Inflammatory macrophage treated with lipopolysaccharide for 4 hours (primary cell): ENCODE data around the gene CFAP73.
"Not testable (repeated sequence)": the region's sequence is repeated elsewhere in the genome, so short reads cannot be mapped to it uniquely, and the experiment has no call there.

Experiments
- DNase-seq: peaks from one replicate; pipeline ENCODE4 v3.0.0-alpha.2; 2020

The CFAP73 gene

DNA sequence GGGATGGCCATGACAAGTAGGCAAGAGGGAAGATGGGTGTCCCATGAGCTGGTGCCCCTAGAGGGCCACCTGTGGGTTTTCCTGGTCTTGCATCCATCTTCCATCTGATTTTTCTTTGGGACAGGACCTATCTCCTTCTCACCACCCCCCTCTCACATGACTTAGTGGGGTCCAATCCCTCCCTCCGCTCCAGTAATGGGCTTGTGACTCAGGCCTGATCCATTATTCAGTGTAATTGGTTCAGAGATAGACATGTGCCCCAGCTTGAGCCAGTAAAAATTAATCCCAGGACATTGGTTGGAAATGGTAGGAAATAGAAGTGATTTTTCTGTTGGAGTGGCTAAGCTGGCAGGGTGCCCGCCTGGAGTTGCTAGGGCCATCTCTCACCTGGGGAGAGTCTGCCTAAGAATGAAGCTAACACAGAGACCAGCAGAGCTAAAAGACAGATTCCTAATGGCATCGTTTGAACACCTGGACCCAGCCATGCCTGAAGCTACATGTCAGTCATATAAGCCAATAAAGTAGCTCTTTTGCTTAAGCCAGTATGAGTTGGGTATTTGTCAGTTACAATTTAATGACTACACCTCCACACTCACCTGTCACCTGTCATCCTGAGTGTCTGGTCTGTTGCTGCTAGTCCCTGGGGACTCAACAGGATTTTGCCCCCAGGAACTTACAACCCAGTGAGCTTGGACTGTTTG lies 28.7 kb upstream of the CFAP73 start:
- no peak for DNase-seq

DNA sequence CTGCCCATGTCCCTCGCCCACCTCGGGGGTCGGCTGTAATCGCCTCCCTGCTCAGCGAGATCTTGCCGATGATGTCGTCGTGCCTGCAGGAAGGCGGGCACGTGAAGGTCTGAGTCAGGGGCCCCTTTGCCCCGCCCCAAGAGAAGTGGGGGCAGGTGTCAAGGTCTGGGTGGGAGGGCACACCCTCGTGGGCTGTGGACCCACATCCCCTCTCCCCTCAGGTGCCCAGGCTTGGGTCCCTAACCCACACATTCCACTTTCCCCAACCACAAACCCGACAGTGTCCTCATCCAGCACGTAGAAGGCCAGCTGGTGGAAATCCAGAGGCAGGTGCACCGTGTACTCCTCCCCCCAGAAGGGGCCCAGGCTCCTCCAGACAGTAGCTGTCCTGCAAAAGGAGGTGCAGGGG lies 21.7 kb upstream of the CFAP73 start:
- DNase-seq: no peak

DNA sequence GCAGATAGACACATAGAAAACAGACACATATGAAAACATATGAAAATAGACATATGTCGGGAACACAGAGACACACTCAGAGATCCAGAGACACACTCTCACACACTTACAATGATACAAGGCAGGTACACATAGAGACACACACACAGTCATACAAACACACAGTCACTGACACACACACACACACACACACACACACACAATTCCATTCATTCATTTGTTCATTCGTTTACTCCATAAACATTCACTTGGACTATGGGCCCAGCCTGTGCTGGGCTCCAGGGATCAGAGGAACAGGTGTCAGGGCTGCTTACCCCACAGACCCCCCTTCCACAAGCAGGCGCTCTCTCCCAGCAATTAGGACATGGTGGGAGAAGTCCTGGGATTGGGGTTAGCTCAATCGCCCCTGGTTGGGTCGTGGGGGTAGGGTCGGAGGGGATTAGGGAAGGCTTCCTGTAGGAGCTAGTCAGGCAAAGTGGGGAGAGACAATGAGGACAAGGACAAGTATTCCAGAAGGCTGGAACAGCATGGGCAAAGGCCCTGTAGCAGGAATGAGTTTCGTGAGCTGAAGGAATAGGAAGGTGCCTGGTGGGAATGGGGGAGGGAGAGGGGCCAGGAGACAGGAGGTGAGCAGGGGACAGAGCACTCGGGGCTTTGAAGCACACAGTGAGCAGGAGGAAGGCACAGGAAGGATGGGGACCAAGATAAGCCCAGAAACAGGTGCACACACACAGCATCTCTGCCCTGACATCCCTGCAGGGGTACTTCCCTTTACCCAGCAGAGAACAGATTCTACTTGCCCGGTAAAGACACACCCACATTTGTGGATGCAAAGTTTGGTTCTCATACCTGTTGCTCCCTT lies 20.5 kb upstream of the CFAP73 start:
- no peak for DNase-seq

DNA sequence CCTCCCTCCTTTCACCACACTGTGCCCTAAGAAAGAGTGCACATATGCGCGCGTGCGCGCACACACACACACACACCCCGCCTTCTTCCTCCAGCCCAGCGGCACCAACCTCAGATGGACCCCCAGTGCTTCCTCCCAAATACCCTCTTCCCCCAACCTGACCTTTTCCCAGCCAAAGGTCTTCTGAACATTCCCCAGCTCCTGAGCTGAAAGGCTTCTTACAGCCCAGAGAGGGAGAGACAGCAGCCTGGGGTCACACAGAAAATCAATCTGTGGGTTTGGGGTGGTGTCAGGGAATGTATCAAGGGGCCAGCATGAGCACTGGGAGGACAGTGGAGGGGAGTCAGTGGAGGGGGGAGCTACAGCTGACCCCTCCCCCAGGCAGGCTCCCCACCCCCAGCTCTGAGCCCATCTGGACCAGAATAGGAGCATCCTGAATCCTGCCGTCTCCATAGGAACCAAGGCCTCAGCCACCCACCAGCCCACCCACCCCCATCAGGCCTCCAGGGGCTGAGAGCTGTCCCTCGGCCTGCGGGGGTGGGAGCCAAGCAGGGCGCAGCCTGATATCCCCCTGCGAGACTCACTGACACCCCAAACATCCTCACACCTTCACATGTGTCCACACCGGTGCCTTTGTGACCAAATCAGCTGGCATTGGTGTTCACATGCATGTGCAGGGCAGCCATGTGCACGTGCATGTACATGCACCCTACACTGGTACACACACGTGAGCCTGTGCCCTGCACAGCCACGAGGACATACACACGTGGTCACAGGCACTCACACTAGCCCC lies 19.7 kb upstream of the CFAP73 start:
- no peak for DNase-seq

DNA sequence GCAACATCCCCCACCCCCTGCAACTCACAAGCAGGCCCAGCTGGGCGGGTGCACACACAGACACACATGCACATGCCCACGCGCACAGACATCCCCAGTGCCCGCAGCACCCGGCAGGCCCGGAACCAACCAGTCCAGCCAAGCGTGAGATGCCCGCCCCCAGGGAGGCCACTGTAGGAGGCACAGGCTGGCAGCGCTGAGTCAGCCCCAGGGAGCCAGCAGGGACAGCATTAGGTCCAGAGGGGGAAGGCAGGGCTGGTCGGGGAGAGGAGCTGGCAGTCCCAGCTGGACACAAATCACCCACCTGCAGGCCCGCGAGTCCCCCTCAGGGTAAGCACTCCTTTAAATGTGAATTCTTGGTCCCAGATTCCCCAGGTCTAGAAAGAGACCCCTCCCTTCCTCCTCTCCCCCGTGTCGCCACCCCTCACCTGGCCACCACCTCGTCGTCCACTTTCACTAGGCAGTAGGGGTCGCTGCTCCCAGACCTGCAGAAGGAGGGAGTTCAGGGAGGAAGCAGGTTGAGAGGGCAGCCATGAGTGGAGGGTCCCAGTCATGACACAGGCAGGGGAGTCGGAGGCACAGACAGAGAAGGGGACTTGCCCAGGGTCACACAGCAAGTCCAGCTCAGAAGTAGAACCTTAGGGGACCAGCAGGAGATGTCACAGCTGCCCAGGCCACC lies 18.9 kb upstream of the CFAP73 start:
- DNase-seq: no peak

DNA sequence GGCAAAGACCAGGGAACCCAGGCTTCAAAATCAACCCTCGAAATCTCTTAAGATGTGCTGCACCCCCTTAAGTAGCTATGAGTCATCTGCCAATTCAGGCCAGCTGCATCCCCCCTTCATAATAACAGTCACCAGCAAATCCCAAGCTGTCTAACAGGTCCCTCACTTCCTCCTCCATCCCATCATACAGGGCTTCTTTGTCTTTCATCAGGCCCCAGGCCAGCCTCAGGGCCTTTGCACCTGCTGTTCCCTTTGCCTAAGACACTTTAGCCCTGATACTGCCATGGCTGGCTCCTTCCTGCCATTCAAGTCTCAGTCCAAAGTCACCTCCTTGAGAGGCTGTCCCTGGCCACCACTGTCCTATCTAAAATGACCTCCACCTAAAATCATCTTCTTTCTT lies 18.0 kb upstream of the CFAP73 start:
- no peak for DNase-seq

DNA sequence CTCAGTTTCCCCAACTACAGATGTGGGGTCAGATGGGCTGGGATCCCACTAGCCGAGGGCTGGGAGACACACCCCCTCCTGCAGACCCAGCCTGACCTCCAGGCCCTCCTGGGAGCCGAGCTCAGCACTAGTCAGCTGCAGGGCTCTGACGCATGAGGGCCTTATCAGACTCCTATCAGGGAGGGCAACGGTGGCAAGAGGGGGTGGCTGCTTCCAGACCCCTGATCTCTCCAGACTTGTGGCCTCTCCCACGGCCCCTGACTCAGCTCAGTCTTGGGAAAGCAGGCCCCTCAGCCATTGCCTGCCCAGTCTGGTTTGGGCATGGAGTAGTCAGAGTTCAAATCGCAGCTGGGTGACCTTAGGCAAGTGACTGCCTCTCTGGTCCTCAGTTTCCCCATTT lies 16.5 kb upstream of the CFAP73 start:
- no peak for DNase-seq

DNA sequence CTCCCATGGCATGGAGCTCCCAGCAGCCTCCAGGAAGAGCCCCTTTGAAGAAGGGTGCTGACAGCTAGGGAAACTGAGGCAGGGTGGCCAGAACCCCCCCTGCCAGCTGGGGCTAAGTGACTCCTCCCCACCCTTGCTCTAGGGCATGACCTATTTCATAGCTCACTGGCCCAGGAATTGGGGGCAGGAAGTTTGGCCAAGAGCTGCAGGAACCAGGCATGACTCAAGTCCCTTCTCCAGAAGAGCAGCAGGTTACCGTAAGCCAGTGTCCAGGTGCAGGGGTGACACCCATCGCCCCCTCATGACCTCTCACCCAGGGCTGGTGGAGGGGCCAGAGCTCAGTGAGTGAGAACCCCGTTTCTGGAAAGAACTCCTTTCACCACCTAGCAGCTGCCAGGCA lies 15.9 kb upstream of the CFAP73 start:
- no peak for DNase-seq

DNA sequence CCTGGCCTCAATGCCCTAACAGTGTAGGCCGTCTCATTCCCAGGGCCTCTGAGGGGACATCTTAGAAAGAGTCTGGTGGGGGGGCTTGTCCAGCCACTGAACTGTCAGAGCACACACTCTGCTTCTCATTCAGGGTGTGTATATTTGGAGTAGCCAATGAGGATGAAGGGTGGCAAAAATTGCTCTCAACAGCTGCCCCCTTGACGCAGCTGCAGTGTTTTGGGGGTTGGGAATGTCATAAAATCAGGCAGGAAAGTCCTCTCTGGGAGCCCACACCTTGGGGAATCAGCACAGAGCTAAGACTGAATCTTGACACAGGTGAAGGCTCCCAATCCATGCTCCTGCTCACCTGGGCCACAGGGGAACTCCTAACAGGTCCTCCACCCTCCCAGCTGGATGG lies 15.5 kb upstream of the CFAP73 start:
- DNase-seq: no peak

DNA sequence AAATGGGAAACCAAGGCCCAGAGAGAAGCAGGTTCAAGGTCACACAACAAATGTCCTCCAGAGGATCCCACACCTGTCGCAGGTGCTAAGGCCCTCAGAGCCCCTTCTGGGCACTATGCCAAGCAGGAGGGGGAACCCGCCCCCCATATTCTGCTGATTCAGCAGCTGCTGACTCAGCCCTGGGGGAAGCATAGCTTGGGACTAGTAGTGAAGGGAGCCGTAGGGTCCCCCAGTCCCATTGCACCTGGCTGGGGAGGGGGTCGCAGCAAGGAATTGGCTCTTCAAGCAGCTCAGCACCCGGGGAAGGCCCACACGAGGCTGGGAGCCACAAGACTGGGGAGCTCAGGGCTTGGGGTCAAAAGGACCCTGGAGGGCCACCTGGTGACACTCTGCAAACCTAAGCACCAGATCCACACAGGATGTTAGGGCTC lies 15.0 kb upstream of the CFAP73 start:
- no peak for DNase-seq

DNA sequence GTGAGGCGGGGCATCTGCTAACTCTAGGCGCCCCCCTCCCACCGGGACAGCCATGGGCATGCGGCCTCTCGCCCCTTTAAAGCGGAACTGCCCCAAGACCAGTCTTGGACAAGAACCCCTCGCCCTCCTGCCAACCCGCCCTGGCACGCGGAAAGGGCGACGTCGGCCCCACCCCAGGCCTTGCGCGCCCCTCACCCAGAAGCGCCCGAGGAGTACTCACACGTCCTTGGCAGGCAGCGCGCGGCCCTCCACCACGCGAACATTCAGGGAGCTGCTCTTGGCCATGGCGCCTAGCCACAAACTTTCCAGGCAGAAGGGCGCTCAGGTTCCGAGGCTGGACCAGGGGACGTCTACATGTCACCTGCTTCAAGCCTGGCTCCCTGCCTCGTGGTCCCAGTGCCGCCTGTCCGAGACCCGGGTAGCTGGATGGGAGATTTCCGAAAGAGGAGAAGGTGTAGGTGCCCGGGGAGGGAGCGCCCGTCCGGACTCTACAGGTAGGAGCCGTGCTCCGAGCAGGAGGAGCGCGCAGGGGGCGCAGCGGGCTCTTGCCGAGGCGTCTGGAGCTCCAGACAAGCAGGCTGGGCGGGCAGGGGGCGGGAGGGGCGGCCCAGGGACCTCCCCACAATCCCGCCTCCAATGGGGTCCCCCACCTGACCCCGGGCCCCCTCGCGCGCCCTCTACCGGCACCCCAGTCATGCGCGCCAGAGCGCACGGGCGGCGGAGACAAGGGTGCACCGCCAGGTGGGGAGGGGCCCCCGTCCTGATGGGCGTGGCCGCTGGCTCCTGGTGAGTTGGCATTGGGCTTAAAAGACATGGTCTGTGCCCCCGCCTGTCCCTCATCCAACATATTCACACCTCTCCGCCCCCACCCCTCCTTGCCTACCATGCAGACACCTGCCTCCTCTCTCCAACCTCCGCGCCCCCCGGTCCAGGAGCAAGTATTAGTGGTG lies 14.1 kb upstream of the CFAP73 start, which contains the start of gene RASAL1:
RASAL1 (minus strand) TSS at position 584 of the 950 bp plus-strand sequence; CDS start at position 285, 299 bp downstream.
- DNase-seq: no peak

DNA sequence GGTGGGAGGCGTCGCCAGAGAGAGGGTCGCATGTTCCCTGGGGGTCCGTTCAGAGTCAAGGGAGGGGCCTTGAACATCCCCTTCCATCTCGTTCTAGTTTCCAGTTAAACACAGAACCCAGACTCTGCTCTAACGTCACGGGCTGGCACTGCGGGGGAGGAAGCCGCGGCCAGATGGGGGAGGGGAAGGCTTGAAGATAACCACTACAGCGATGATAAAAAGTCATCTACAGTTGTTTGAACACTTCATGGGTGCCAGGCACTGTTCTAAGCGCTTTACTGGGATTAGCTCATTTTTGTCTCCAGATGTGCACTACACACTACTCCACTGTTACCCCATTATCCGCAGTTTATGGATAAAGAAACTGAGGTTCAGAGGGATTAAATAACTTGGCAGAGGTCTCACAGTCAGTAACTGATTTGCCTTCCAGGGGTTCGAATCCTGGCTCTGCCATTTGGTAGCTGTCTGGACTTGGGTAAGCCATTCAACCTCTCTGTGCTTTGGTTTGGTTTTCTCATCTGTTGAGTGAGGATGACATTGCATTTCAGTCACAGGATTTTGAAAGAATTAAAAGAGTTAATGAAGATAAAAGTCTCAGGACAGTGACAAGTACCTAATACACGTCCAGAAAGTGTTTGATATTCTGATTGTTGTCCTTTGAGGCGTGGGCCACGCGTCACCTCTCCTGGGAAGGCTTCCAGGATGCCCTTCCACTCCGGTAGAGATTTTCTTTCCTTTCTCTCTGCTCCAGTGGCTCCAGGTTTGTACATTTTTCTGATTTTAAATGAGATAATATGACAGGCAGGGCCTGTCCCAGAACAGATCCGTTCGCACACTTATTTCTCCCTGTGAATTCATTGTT lies 13.2 kb upstream of the CFAP73 start:
- DNase-seq: peak; percentile 38

DNA sequence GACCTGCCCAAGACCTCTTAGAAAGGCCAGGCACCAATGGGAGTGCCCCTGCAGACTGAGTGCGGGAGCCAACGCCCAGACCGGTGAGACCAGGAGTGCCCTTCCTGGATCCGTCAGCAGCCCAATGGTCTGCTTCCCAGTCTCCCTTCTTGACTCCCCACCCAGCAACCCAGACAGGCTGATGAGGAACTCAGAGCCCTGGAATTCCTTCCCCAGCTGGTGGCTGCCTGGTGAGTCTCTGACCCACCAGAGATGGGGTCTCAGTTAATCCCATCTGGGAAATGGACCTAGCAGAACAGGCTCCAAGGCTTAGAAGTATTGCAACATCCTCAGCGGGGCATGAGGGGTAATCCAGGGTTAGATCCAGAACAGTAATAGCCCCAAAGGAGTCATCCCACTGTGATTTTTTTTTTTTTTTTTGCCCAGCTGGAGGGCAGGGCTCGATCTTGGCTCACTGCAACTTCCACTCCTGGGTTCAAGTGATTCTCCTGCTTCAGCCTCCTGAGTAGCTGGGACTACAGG lies 12.5 kb upstream of the CFAP73 start:
- no peak for DNase-seq

DNA sequence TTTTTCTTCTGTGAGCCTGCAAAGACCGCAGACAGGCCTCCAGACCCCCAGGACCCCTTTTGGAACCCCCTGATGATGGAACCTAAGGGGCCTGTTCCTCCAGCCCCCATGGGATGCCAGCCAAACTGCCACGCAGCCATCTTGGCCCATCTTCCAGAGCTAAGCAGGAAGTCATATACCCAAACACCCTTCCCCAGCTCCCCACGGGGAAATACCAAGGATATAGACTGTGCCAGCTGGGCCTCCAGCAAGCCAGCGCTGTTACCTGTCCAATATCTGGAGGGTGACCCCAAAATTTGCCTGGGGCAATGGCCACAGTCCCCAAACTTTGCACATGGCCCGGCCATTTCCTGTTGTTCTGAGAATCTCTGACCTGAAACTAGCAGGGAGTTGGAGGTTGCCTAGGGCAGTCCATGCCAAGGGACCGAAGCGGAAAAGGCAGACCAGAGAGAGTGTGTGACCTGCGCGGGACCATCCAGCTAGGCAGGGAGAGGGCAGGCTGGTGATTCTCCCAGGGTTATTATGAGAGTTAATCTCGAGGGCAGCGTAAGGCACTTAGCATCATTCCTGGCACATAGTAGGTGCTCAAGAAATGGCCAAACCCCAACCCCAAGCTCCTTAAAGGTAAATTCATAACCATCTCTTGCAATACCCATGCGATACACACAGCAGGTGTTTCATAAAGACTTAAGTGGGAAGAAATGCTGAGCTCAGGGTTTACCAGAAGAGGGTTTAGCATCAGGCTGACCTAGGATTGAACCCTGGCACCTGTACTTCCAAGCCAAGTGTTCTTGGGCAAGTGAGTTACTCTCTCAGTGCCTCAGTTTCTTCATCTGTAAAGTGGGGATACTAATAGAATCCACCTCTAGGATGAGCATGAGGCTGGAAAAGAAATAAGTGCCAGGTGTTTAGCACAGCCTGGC lies 11.4 kb upstream of the CFAP73 start:
- no peak for DNase-seq

DNA sequence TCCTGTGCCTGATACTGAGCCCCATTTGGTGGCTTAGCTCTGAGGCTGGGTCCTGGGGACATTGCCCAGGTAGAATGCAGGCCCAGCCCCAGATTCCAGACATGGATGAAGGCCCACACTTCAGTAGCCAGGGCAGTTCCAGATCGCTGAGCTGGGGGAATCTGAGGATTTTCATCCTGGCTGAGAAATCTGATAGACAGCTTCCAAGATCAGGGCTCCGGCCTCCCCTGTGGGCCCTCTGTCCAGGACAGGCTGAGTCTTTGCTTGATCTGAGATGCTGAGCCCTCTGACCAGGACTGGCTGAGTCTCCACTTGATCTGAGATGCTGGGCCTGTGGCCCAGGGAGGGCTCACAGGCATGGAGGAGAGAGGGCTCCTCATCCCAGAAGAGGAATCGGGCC lies 10.7 kb upstream of the CFAP73 start:
- no peak for DNase-seq

DNA sequence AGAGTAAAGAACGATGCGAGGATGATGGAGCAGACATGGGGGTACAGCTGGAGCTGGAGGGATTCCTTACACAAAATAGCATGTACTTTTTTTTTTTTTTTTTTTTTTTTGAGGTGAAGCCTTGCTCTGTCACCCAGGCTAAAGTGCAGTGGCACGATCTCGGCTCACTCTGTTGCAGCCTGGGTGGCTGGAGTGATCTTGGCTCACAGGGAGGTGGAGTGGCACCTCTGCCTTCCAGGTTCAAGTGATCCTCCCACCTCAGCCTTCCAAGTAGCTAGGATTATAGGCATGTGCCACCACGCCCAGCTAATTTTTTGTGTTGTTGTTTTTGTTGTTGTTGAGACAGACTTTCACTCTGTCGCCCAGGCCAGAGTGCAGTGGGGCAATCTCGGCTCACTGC lies 8.8 kb upstream of the CFAP73 start:
- no peak for DNase-seq

DNA sequence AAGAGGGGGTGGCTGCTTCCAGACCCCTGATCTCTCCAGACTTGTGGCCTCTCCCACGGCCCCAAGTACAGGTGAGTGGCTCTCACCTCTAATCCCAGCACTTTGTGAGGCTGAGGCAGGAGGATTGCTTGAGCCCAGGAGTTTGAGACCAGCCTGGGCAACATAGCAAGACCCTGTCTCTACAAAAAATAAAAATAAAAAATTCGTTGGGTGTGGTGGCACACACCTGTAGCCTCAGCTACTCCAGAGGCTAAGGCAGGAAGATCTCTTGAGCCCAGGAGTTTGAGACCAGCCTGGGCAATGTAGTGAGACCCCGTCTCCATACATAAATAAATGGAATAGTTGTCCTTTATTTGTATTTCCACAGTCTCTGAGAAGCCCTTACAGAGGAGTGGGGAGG lies 7.8 kb upstream of the CFAP73 start:
- DNase-seq: not testable (repeated sequence)

DNA sequence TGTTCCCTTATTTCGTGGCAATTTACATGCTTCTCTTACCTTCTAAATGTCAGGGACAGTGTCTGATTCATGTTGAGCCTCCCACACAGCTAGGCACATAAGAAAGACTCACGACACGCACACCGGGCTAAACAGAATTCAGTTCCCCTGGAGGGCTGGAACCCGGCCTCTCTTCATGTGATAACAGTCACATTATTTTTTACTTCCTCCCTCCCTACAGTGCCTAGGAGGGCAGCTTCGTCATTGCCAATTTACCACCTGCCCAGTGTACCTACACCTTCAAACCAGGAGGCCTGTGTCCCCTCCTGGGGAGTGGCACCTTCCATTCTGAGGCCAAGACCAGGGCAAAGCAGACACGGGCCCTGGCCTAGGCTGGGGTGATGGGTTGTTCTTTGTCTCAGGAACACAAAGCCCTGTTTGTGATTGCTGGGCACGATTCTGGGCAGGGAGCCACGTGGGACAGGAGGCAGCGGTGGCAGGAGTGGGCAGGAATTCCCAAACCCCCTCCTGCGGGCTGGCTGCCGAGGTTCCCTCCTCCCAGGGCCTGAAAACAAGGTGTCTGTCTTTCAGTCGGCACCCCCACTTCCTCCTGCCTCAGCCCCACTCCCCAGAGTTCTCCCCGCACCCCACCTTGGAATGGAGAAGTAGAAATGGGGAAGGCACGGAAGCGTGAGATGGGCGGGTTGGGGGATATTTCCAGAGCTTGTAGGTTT lies 7.2 kb upstream of the CFAP73 start:
- peak; percentile 65 for DNase-seq
